GM21723 (cell line): ENCODE data around the gene ANO7.
"Not testable (repeated sequence)": the region's sequence is repeated elsewhere in the genome, so short reads cannot be mapped to it uniquely, and the experiment has no call there.

ENCODE experiments used
- ATAC-seq: cut with Tn5 transposase; IDR thresholded peaks from one replicate; pipeline ENCODE4 v1.9.1; 2021; ENCODE audit warnings: mild to moderate bottlenecking, moderate library complexity; ENCODE audit not compliant: unreplicated experiment

ANO7 gene

GRCh38 chr2:241189093-241189855, 797 bp downstream of the ANO7 start:
- no peak for ATAC-seq

GRCh38 chr2:241189856-241190201, 1.4 kb downstream of the ANO7 start:
- ATAC-seq, result no peak

- ATAC-seq, result no peak
Observed at GRCh38 chr2:241190291-241190981, 2.0 kb downstream of the ANO7 start.

GRCh38 chr2:241191081-241191480, 2.6 kb downstream of the ANO7 start:
- no peak for ATAC-seq

- no peak for ATAC-seq
Observed at GRCh38 chr2:241193271-241193670, 4.8 kb downstream of the ANO7 start.

- no peak for ATAC-seq
Observed at GRCh38 chr2:241194811-241195210, 6.3 kb downstream of the ANO7 start.

- ATAC-seq, result no peak
Observed at GRCh38 chr2:241195506-241196130, 7.1 kb downstream of the ANO7 start.

GRCh38 chr2:241197246-241197645, 8.8 kb downstream of the ANO7 start:
- ATAC-seq, result not testable (repeated sequence)

GRCh38 chr2:241197947-241198346, 9.5 kb downstream of the ANO7 start:
- ATAC-seq, result no peak

- no peak for ATAC-seq
Observed at GRCh38 chr2:241198381-241199279, 10.2 kb downstream of the ANO7 start.

GRCh38 chr2:241199286-241199685, 10.8 kb downstream of the ANO7 start:
- ATAC-seq, result no peak

GRCh38 chr2:241199897-241200821, 11.7 kb downstream of the ANO7 start:
- ATAC-seq, result no peak

GRCh38 chr2:241200822-241201395, 12.4 kb downstream of the ANO7 start:
- ATAC-seq, result no peak

GRCh38 chr2:241201445-241202267, 13.2 kb downstream of the ANO7 start:
- no peak for ATAC-seq

- ATAC-seq, result no peak
Observed at GRCh38 chr2:241202268-241202585, 13.8 kb downstream of the ANO7 start.

- no peak for ATAC-seq
Observed at GRCh38 chr2:241202681-241203080, 14.2 kb downstream of the ANO7 start.

GRCh38 chr2:241203218-241204009, 14.9 kb downstream of the ANO7 start:
- no peak for ATAC-seq

GRCh38 chr2:241204010-241204384, 15.5 kb downstream of the ANO7 start:
- ATAC-seq, result no peak
